AG04450 (cell line): ENCODE results near the gene CFAP43. TPM values are rescaled to one million over a fixed set of nuclear protein-coding genes. Genes with fewer than 3 reads are reported as not detected.
"Not testable (repeated sequence)": the region's sequence is repeated elsewhere in the genome, so short reads cannot be mapped to it uniquely, and the experiment has no call there.

Experiments
- CTCF ChIA-PET: fragments of 300-600, 350-600 bp; formaldehyde crosslinking; extraction: SDS; loops from one replicate; lab custom pipeline; 2022; ENCODE audit warnings: antibody characterized with exemption, inconsistent platforms; lab: Charles Lee
- POLR2A ChIA-PET: fragments of 350-600 bp; formaldehyde crosslinking; extraction: SDS; loops from one replicate; lab custom pipeline; 2021; ENCODE audit warnings: antibody characterized with exemption, inconsistent platforms; lab: Yijun Ruan, JAX
- DNase-seq: peaks from one replicate; pipeline ENCODE4 v3.0.0-alpha.2; 2011; ENCODE audit warnings: low read depth, low spot score
- H3K27ac ChIP-seq: one replicate; pipeline ENCODE4 v1.5.1; 2012; ENCODE audit warnings: low read depth, low read length, control low read depth
- H3K27me3 ChIP-seq: one replicate; pipeline ENCODE4 v1.6.0; 2012; ENCODE audit warnings: low read length; ENCODE audit not compliant: control insufficient read depth, insufficient read depth
- H3K4me3 ChIP-seq: 2 replicates; pipeline ENCODE4 v1.5.1; 2011; ENCODE audit warnings: mild to moderate bottlenecking, low read depth, low read length, control low read depth
- H3K9me3 ChIP-seq: 2 replicates; pipeline ENCODE4 v1.5.1; 2012; ENCODE audit warnings: low read length; ENCODE audit not compliant: control insufficient read depth, insufficient read depth
- CTCF ChIP-seq: IDR thresholded peaks from 2 replicates; pipeline ENCODE4 v1.5.1; 2011; ENCODE audit warnings: low read depth, low read length, control low read depth, inconsistent platforms
- polyA plus RNA-seq: library from polyadenylated mRNA; depleted of rRNA; stranded (reverse); fragments of >200 nt; gene quantifications from 2 replicates; pipeline ENCODE4 v1.2.3, GENCODE V29; 2011

Gene CFAP43
- polyA plus RNA-seq, 1 experiment = 0.07 TPM

GRCh38 chr10:104247513-104248146, 15.5 kb upstream of the CFAP43 start:
- H3K27me3 ChIP-seq = no peaks in the 10 kb centered on the region
- TF ChIP-seq CTCF = no peak
- H3K4me3 ChIP-seq = no peak overlapping the region
- ChIA-PET CTCF (no interaction called here), POLR2A (no interaction called here)
- peaks cover 4% of the 10 kb centered on the region for H3K9me3 ChIP-seq
- H3K27ac ChIP-seq = no peak overlapping the region
- no peak for DNase-seq

GRCh38 chr10:104246976-104247375, 14.8 kb upstream of the CFAP43 start:
- Histone ChIP-seq H3K4me3 (no peak overlapping the region), H3K27me3 (no peaks in the 10 kb centered on the region), H3K27ac (no peak overlapping the region), H3K9me3 (peaks cover 4% of the 10 kb centered on the region)
- DNase-seq = no peak
- ChIA-PET CTCF (no interaction called here), POLR2A (no interaction called here)
- TF ChIP-seq CTCF = no peak

- H3K9me3 ChIP-seq = peaks cover 4% of the 10 kb centered on the region
- no peak for TF ChIP-seq CTCF
- peaks cover 1% of the 10 kb centered on the region for H3K27me3 ChIP-seq
- H3K27ac ChIP-seq = no peak overlapping the region
- POLR2A ChIA-PET = no interaction called here
- CTCF ChIA-PET = no interaction called here
- DNase-seq = no peak
- H3K4me3 ChIP-seq = no peak overlapping the region
These were observed 13.0 kb upstream of the CFAP43 start for GRCh38 chr10:104245066-104245632.

- ChIA-PET CTCF (no interaction called here), POLR2A (no interaction called here)
- H3K4me3 ChIP-seq = no peak overlapping the region
- peaks cover 9% of the 10 kb centered on the region for H3K27me3 ChIP-seq
- no peak for TF ChIP-seq CTCF
- no peak overlapping the region for H3K27ac ChIP-seq
- DNase-seq = no peak
- peaks cover 4% of the 10 kb centered on the region for H3K9me3 ChIP-seq
These were observed 11.3 kb upstream of the CFAP43 start for GRCh38 chr10:104243512-104243911.

GRCh38 chr10:104243009-104243408, 10.8 kb upstream of the CFAP43 start:
- H3K4me3 ChIP-seq, H3K9me3 ChIP-seq, H3K27ac ChIP-seq, POLR2A ChIA-PET, H3K27me3 ChIP-seq, DNase-seq, CTCF ChIA-PET: not testable (repeated sequence)
